H1 (cell line): ENCODE results near the gene TNIP3. TPM values are rescaled to one million over a fixed set of nuclear protein-coding genes. Genes with fewer than 3 reads are reported as not detected.

Experiments
- polyA plus RNA-seq, 7 experiments: library from polyadenylated mRNA; depleted of rRNA in 3 of 7; stranded (reverse) in 5 of 7; unstranded in 2 of 7; fragments of >200 nt in 5 of 7; fragments of 200-250 nt in 2 of 7; gene quantifications; 1 replicate in 5 of 7; 2 replicates in 1 of 7; 4 replicates in 1 of 7; pipeline versions ENCODE4 v1.2.1 to v1.2.3, GENCODE V29; 2011 to 2013; ENCODE audit warnings: missing spikeins in 2 of 7, mixed read lengths in 2 of 7
- total RNA-seq: library from RNA; stranded (reverse); fragmentation: NEBNext Ultra II Directional; extraction: Animal tissue kit (Norgen Biotek cat#: 25700); gene quantifications from 2 replicates; pipeline ENCODE4 v1.2.1, GENCODE V29; 2021
- TF ChIP-seq, protein P1 (sequence below): fragments of 300-600 bp; sonication (generic); IDR thresholded peaks from 2 replicates; pipeline ENCODE4 v1.7.1; 2012; ENCODE audit warnings: low read length, moderate library complexity, mild to moderate bottlenecking, inconsistent platforms; ENCODE audit not compliant: insufficient replicate concordance

TNIP3 gene
- total and polyA plus RNA-seq, 2 of the 8 experiments (the other 6 are each of a cell fraction or from before 2014, with no cell fraction given) = not detected

- TF ChIP-seq, protein P1, sequence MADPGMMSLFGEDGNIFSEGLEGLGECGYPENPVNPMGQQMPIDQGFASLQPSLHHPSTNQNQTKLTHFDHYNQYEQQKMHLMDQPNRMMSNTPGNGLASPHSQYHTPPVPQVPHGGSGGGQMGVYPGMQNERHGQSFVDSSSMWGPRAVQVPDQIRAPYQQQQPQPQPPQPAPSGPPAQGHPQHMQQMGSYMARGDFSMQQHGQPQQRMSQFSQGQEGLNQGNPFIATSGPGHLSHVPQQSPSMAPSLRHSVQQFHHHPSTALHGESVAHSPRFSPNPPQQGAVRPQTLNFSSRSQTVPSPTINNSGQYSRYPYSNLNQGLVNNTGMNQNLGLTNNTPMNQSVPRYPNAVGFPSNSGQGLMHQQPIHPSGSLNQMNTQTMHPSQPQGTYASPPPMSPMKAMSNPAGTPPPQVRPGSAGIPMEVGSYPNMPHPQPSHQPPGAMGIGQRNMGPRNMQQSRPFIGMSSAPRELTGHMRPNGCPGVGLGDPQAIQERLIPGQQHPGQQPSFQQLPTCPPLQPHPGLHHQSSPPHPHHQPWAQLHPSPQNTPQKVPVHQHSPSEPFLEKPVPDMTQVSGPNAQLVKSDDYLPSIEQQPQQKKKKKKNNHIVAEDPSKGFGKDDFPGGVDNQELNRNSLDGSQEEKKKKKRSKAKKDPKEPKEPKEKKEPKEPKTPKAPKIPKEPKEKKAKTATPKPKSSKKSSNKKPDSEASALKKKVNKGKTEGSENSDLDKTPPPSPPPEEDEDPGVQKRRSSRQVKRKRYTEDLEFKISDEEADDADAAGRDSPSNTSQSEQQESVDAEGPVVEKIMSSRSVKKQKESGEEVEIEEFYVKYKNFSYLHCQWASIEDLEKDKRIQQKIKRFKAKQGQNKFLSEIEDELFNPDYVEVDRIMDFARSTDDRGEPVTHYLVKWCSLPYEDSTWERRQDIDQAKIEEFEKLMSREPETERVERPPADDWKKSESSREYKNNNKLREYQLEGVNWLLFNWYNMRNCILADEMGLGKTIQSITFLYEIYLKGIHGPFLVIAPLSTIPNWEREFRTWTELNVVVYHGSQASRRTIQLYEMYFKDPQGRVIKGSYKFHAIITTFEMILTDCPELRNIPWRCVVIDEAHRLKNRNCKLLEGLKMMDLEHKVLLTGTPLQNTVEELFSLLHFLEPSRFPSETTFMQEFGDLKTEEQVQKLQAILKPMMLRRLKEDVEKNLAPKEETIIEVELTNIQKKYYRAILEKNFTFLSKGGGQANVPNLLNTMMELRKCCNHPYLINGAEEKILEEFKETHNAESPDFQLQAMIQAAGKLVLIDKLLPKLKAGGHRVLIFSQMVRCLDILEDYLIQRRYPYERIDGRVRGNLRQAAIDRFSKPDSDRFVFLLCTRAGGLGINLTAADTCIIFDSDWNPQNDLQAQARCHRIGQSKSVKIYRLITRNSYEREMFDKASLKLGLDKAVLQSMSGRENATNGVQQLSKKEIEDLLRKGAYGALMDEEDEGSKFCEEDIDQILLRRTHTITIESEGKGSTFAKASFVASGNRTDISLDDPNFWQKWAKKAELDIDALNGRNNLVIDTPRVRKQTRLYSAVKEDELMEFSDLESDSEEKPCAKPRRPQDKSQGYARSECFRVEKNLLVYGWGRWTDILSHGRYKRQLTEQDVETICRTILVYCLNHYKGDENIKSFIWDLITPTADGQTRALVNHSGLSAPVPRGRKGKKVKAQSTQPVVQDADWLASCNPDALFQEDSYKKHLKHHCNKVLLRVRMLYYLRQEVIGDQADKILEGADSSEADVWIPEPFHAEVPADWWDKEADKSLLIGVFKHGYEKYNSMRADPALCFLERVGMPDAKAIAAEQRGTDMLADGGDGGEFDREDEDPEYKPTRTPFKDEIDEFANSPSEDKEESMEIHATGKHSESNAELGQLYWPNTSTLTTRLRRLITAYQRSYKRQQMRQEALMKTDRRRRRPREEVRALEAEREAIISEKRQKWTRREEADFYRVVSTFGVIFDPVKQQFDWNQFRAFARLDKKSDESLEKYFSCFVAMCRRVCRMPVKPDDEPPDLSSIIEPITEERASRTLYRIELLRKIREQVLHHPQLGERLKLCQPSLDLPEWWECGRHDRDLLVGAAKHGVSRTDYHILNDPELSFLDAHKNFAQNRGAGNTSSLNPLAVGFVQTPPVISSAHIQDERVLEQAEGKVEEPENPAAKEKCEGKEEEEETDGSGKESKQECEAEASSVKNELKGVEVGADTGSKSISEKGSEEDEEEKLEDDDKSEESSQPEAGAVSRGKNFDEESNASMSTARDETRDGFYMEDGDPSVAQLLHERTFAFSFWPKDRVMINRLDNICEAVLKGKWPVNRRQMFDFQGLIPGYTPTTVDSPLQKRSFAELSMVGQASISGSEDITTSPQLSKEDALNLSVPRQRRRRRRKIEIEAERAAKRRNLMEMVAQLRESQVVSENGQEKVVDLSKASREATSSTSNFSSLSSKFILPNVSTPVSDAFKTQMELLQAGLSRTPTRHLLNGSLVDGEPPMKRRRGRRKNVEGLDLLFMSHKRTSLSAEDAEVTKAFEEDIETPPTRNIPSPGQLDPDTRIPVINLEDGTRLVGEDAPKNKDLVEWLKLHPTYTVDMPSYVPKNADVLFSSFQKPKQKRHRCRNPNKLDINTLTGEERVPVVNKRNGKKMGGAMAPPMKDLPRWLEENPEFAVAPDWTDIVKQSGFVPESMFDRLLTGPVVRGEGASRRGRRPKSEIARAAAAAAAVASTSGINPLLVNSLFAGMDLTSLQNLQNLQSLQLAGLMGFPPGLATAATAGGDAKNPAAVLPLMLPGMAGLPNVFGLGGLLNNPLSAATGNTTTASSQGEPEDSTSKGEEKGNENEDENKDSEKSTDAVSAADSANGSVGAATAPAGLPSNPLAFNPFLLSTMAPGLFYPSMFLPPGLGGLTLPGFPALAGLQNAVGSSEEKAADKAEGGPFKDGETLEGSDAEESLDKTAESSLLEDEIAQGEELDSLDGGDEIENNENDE = no peak
- TF ChIP-seq, all 59 proteins: peak for 2
Observed at GRCh38 chr4:121096629-121097028, 67.5 kb downstream of the TNIP3 start (continued).
